IPS DF 19.7 (cell line): ENCODE measurements around the gene TOR3A.

Experiments
- DNase-seq: peaks from one replicate; pipeline ENCODE4 v3.0.0-alpha.2; 2013; ENCODE audit warnings: low read depth, low spot score

TOR3A gene

GRCh38 chr1:179145521-179145920 is 63.7 kb downstream of the TOR3A start:
- DNase-seq: no peak
